Prostate gland (tissue), 2 donors: ENCODE results near the gene CFAP221. TPM values are rescaled to one million over a fixed set of nuclear protein-coding genes. Genes with fewer than 3 reads are reported as not detected.

Experiments used
- DNase-seq: peaks from one replicate; pipeline ENCODE4 v3.0.0-alpha.2; 2019; ENCODE audit warnings: low spot score
- H3K27ac ChIP-seq, 2 donors: fragments of 200-600 bp; sonication (generic); 2 replicates each; pipeline ENCODE4 v1.5.1; 2017 to 2019
- H3K27me3 ChIP-seq: fragments of 200-600 bp; sonication (generic); replicated peaks from 2 replicates; pipeline ENCODE4 v1.5.1; 2019; ENCODE audit not compliant: insufficient read depth
- H3K36me3 ChIP-seq, 2 donors: fragments of 200-600 bp; sonication (generic); 1 replicate in 1 of 2; 2 replicates in 1 of 2; pipeline versions ENCODE4 v1.5.1 to v1.8.1; 2017 to 2019
- H3K4me1 ChIP-seq: fragments of 200-600 bp; sonication (generic); replicated peaks from 2 replicates; pipeline ENCODE4 v1.5.1; 2019
- H3K4me3 ChIP-seq, 2 donors: fragments of 200-600 bp; sonication (generic); 2 replicates each; pipeline ENCODE4 v1.5.1; 2017 to 2019
- H3K9me3 ChIP-seq: fragments of 200-600 bp; sonication (generic); 2 replicates; pipeline ENCODE4 v1.5.1; 2017
- POLR2A ChIP-seq: fragments of 450-650 bp; IDR thresholded peaks from one replicate; pipeline ENCODE4 v1.6.1; 2016; ENCODE audit warnings: antibody characterized with exemption, mild to moderate bottlenecking
- POLR2AphosphoS5 ChIP-seq: sonication (generic); formaldehyde crosslinking; IDR thresholded peaks from one replicate; pipeline ENCODE4 v1.6.1; 2017; ENCODE audit warnings: antibody characterized with exemption
- WGBS: methylation state at CpG from one replicate; pipeline ENCODE4 v1.1.5; 2018; 5-methylcytosine and 5-hydroxymethylcytosine counted together
- intact Hi-C: fragments of 100-400 bp; cut with DNase I; formaldehyde crosslinking; loops from one replicate; pipeline ENCODE4 v1.14.2; 2022
- total RNA-seq, 2 donors: library from RNA; depleted of rRNA; stranded (reverse); fragments of >200 nt; gene quantifications; one replicate each; pipeline ENCODE4 v1.1.0, GENCODE V29; 2016
- TF ChIP-seq, protein P1 (sequence below), 4 experiments: fragments of 200-600 bp in 2 of 4; fragments of 450-650 bp in 2 of 4; sonication (generic) in 2 of 4; IDR thresholded peaks; 1 replicate in 3 of 4; 2 replicates in 1 of 4; pipeline ENCODE4 v1.5.1; 2016 to 2019; ENCODE audit warnings: antibody characterized with exemption in 4 of 4, mild to moderate bottlenecking in 2 of 4, moderate library complexity in 2 of 4

CFAP221 gene
- total RNA-seq, 2 donors from 2014 or later: 18.3 TPM; not detected in 1

DNA sequence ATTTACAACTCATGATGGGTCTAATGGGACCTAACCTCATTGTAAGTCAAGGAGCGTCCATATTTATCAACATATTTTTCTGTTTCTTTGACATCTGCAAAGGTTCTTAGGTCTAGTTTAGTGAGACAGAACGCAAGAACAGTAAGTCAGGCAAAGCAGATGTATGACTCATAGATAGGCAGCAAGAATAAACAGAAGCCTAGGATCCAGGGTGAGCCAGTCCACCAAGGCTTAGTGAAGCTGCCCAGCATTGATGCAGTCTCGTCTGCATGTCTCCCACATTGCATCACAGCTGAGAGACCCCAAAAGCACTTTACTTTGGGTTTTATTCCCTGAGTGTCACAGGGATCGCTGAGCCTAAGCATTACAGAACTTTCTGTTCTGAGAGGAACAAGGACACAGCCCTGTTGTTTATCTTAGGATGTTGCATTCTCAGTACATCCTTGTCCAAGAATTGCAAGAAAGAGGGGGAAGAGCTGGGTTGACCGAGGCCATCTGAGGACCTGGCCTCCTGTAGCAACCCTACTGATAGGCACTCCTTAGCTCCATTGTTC lies 105.2 kb downstream of the CFAP221 start:
- intact Hi-C loops: no loop called here
- Histone ChIP-seq H3K9me3 (no peaks in the 10 kb centered on the region), H3K36me3 (no peaks in the 10 kb centered on the region), H3K27me3 (no peaks in the 10 kb centered on the region), H3K4me3 (no peak overlapping the region), H3K4me1 (no peaks in the 10 kb centered on the region), H3K27ac (no peak overlapping the region)
- TF ChIP-seq, protein P1, sequence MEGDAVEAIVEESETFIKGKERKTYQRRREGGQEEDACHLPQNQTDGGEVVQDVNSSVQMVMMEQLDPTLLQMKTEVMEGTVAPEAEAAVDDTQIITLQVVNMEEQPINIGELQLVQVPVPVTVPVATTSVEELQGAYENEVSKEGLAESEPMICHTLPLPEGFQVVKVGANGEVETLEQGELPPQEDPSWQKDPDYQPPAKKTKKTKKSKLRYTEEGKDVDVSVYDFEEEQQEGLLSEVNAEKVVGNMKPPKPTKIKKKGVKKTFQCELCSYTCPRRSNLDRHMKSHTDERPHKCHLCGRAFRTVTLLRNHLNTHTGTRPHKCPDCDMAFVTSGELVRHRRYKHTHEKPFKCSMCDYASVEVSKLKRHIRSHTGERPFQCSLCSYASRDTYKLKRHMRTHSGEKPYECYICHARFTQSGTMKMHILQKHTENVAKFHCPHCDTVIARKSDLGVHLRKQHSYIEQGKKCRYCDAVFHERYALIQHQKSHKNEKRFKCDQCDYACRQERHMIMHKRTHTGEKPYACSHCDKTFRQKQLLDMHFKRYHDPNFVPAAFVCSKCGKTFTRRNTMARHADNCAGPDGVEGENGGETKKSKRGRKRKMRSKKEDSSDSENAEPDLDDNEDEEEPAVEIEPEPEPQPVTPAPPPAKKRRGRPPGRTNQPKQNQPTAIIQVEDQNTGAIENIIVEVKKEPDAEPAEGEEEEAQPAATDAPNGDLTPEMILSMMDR (IDR thresholded peaks at IDR 0.05): no peak
- TF ChIP-seq POLR2A: no peak
- no peak for TF ChIP-seq POLR2AphosphoS5
- 90% methylated on average over 5 of the region's 5 CpGs for WGBS
- DNase-seq: no peak

DNA sequence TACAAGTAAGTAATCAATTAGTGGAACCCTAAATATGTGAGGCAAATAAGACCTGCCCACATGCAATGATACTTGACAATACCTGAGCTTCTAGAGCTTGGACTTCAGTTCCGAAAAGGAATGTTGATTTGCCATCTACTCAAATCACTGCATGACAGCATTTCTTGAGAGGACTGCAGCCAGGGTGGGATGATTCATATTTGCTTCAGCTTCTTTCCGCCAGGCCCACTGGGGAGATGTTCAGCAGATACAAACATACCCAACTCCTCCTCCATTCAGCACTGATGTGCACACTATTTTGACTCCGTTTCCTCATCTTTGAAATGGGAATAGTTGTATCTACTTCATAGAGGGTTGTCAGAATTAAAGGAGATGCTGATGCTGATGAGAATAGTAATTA lies 106.0 kb downstream of the CFAP221 start:
- no peaks in the 10 kb centered on the region for H3K36me3 ChIP-seq
- DNase-seq: no peak
- TF ChIP-seq, protein P1 (IDR thresholded peaks at IDR 0.05): no peak
- TF ChIP-seq POLR2A (no peak), POLR2AphosphoS5 (no peak)
- WGBS: 88% methylated on average over 3 of the region's 3 CpGs
- no peak overlapping the region for H3K27ac ChIP-seq
- H3K9me3 ChIP-seq: no peaks in the 10 kb centered on the region
- intact Hi-C loops: no loop called here
- H3K4me1 ChIP-seq: no peaks in the 10 kb centered on the region
- H3K4me3 ChIP-seq: no peak overlapping the region
- no peaks in the 10 kb centered on the region for H3K27me3 ChIP-seq

- Histone ChIP-seq H3K27me3 (no peaks in the 10 kb centered on the region), H3K36me3 (no peaks in the 10 kb centered on the region), H3K9me3 (no peaks in the 10 kb centered on the region), H3K27ac (no peak overlapping the region), H3K4me1 (no peaks in the 10 kb centered on the region), H3K4me3 (no peak overlapping the region)
- WGBS: 78% methylated on average over 2 of the region's 2 CpGs
- TF ChIP-seq POLR2A (no peak), POLR2AphosphoS5 (no peak)
- TF ChIP-seq, protein P1 (IDR thresholded peaks at IDR 0.05): no peak
- no peak for DNase-seq
- intact Hi-C loops: no loop called here
Measured at GRCh38 chr2:119650846-119651370, 106.7 kb downstream of the CFAP221 start.

GRCh38 chr2:119657466-119658145 lies 113.4 kb downstream of the CFAP221 start:
- intact Hi-C loops: no loop called here
- H3K36me3 ChIP-seq: no peaks in the 10 kb centered on the region
- no peaks in the 10 kb centered on the region for H3K9me3 ChIP-seq
- WGBS: 75% methylated on average over 8 of the region's 8 CpGs
- no peaks in the 10 kb centered on the region for H3K4me1 ChIP-seq
- H3K27me3 ChIP-seq: no peaks in the 10 kb centered on the region
- no peak overlapping the region for H3K27ac ChIP-seq
- TF ChIP-seq, protein P1 (IDR thresholded peaks at IDR 0.05): no peak
- TF ChIP-seq POLR2AphosphoS5: no peak
- no peak for TF ChIP-seq POLR2A
- no peak for DNase-seq
- H3K4me3 ChIP-seq: no peak overlapping the region
